DOHH2 (cell line): ENCODE measurements around the gene C1orf159.

ENCODE experiments used
- H3F3A ChIP-seq: fragments of 200-600 bp; sonication (generic), shearing (Covaris generic); 2 replicates; pipeline ENCODE4 v1.6.0; 2016; ENCODE audit warnings: antibody characterized with exemption, mild to moderate bottlenecking; ENCODE audit not compliant: control insufficient read depth, insufficient read depth
- H3K27ac ChIP-seq: fragments of 200-600 bp; sonication (generic); 2 replicates; pipeline ENCODE4 v1.5.1; 2014; ENCODE audit warnings: low read depth, mild to moderate bottlenecking, low read length, moderate library complexity
- H3K27me3 ChIP-seq: fragments of 200-600 bp; sonication (generic); 2 replicates; pipeline ENCODE4 v1.6.1; 2014; ENCODE audit warnings: mild to moderate bottlenecking, low read length, mixed read lengths; ENCODE audit not compliant: control insufficient read depth
- H3K36me3 ChIP-seq: fragments of 200-600 bp; sonication (generic); 2 replicates; pipeline ENCODE4 v1.6.1; 2014; ENCODE audit warnings: mild to moderate bottlenecking, low read length, moderate library complexity, mixed read lengths; ENCODE audit not compliant: control insufficient read depth
- H3K4me1 ChIP-seq: fragments of 200-600 bp; sonication (generic); 2 replicates; pipeline ENCODE4 v1.6.1; 2014; ENCODE audit warnings: mild to moderate bottlenecking, low read length, mixed read lengths; ENCODE audit not compliant: control insufficient read depth
- H3K4me2 ChIP-seq: fragments of 200-600 bp; sonication (generic); 2 replicates; pipeline ENCODE4 v1.6.0; 2014; ENCODE audit warnings: mild to moderate bottlenecking, low read length, moderate library complexity
- H3K4me3 ChIP-seq: fragments of 200-600 bp; sonication (generic); 2 replicates; pipeline ENCODE4 v1.5.1; 2014; ENCODE audit warnings: mild to moderate bottlenecking, low read length, mixed read lengths
- H3K79me2 ChIP-seq: fragments of 200-600 bp; sonication (generic); 2 replicates; pipeline ENCODE4 v1.6.1; 2014; ENCODE audit warnings: mild to moderate bottlenecking, low read length, mixed read lengths; ENCODE audit not compliant: control insufficient read depth
- H3K9me2 ChIP-seq: fragments of 200-600 bp; sonication (generic); replicated peaks from 2 replicates; pipeline ENCODE4 v1.6.1; 2014; ENCODE audit warnings: mild to moderate bottlenecking, low read length, mixed read lengths; ENCODE audit not compliant: control insufficient read depth
- H3K9me3 ChIP-seq: fragments of 200-600 bp; sonication (generic); 2 replicates; pipeline ENCODE4 v1.6.1; 2014; ENCODE audit warnings: antibody characterized with exemption, low read length, mixed read lengths; ENCODE audit not compliant: control insufficient read depth, insufficient read depth
- H4K20me1 ChIP-seq: fragments of 200-600 bp; sonication (generic); 2 replicates; pipeline ENCODE4 v1.6.0; 2014; ENCODE audit warnings: low read depth, mild to moderate bottlenecking, antibody characterized with exemption, low read length, moderate library complexity; ENCODE audit not compliant: control insufficient read depth, insufficient read depth
- CTCF ChIP-seq: fragments of 200-600 bp; sonication (generic); IDR thresholded peaks from one replicate; pipeline ENCODE4 v1.5.1; 2014; ENCODE audit warnings: antibody characterized with exemption, mild to moderate bottlenecking, low read depth, low read length; ENCODE audit not compliant: poor library complexity, severe bottlenecking
- EZH2phosphoT487 ChIP-seq: fragments of 200-600 bp; sonication (generic); IDR thresholded peaks from 2 replicates; pipeline ENCODE4 v1.6.1; 2017; ENCODE audit warnings: borderline replicate concordance, mild to moderate bottlenecking, antibody characterized with exemption, low read length, moderate library complexity, mixed read lengths

The C1orf159 gene

GRCh38 chr1:1089731-1090423 lies 26.0 kb downstream of the C1orf159 start:
- Histone ChIP-seq H3K9me3 (no peaks in the 10 kb centered on the region), H3K4me3 (no peak overlapping the region), H3K4me1 (peaks cover 15% of the 10 kb centered on the region), H3K27me3 (no peaks in the 10 kb centered on the region), H3K79me2 (no peaks in the 10 kb centered on the region), H4K20me1 (peaks cover 4% of the 10 kb centered on the region; the same call in 1 of the 2 replicates), H3K27ac (no peak overlapping the region), H3F3A (no peaks in the 10 kb centered on the region), H3K9me2 (no peaks in the 10 kb centered on the region), H3K4me2 (no peak overlapping the region), H3K36me3 (no peaks in the 10 kb centered on the region)
- no peak for TF ChIP-seq CTCF
- no peak for TF ChIP-seq EZH2phosphoT487

GRCh38 chr1:1088801-1089680 lies 26.8 kb downstream of the C1orf159 start:
- peaks cover 15% of the 10 kb centered on the region for H3K4me1 ChIP-seq
- H3K4me3 ChIP-seq = no peak overlapping the region
- H3K79me2 ChIP-seq = no peaks in the 10 kb centered on the region
- no peaks in the 10 kb centered on the region for H3K36me3 ChIP-seq
- H3K27ac ChIP-seq = no peak overlapping the region
- H3K27me3 ChIP-seq = no peaks in the 10 kb centered on the region
- TF ChIP-seq EZH2phosphoT487 (no peak), CTCF (no peak)
- peaks cover 4% of the 10 kb centered on the region; the same call in 1 of the 2 replicates for H4K20me1 ChIP-seq
- no peaks in the 10 kb centered on the region for H3K9me2 ChIP-seq
- H3K9me3 ChIP-seq = no peaks in the 10 kb centered on the region
- H3F3A ChIP-seq = no peaks in the 10 kb centered on the region
- no peak overlapping the region for H3K4me2 ChIP-seq

GRCh38 chr1:1088029-1088800 lies 27.7 kb downstream of the C1orf159 start:
- Histone ChIP-seq H3K27me3 (no peaks in the 10 kb centered on the region), H3K79me2 (no peaks in the 10 kb centered on the region), H3K4me1 (peaks cover 10% of the 10 kb centered on the region), H3F3A (no peaks in the 10 kb centered on the region), H4K20me1 (peaks cover 4% of the 10 kb centered on the region; the same call in 1 of the 2 replicates), H3K4me3 (no peak overlapping the region), H3K27ac (no peak overlapping the region), H3K9me2 (no peaks in the 10 kb centered on the region), H3K9me3 (no peaks in the 10 kb centered on the region), H3K36me3 (no peaks in the 10 kb centered on the region), H3K4me2 (no peak overlapping the region)
- TF ChIP-seq EZH2phosphoT487 (no peak), CTCF (no peak)
